ENCODE results near the gene NR1D1. TPM values are rescaled to one million over a fixed set of nuclear protein-coding genes. Genes with fewer than 3 reads are reported as not detected.

Gene NR1D1
- total and polyA plus RNA-seq, 2 of the 13 experiments (the other 11 are each of a cell fraction or from before 2014, with no cell fraction given) = 2.1 to 2.7 TPM

DNA sequence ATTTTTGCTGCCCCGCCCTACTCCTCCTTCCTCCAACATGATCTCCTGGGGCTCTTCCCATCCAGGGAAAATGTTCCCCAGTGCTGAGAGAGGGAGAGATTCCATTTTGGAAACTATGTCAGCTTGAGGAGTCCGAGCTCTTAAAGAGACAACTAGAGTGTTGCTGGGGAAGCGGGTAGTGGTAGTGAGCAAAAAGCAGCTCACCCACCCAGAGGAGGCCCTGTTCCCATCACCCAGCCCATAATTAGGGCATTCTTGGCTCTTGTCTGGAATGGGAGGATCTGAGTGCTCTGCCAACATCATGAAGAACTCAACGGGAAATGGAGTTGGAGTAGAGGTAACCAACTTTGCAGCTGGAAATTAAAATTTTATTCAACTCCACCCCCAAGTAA lies 12.3 kb upstream of the NR1D1 start (continued):
- TF ChIP-seq DR1 (CRISPR knock-in tag; IDR thresholded peaks at IDR 0.05) (no peak), ZNF543 (CRISPR knock-in tag; IDR thresholded peaks at IDR 0.05) (no peak), MED13 (CRISPR knock-in tag; IDR thresholded peaks at IDR 0.05) (0 out of 2 replicates have a peak, but pooled peaks have one; percentile 2)
- TF ChIP-seq, protein P1, sequence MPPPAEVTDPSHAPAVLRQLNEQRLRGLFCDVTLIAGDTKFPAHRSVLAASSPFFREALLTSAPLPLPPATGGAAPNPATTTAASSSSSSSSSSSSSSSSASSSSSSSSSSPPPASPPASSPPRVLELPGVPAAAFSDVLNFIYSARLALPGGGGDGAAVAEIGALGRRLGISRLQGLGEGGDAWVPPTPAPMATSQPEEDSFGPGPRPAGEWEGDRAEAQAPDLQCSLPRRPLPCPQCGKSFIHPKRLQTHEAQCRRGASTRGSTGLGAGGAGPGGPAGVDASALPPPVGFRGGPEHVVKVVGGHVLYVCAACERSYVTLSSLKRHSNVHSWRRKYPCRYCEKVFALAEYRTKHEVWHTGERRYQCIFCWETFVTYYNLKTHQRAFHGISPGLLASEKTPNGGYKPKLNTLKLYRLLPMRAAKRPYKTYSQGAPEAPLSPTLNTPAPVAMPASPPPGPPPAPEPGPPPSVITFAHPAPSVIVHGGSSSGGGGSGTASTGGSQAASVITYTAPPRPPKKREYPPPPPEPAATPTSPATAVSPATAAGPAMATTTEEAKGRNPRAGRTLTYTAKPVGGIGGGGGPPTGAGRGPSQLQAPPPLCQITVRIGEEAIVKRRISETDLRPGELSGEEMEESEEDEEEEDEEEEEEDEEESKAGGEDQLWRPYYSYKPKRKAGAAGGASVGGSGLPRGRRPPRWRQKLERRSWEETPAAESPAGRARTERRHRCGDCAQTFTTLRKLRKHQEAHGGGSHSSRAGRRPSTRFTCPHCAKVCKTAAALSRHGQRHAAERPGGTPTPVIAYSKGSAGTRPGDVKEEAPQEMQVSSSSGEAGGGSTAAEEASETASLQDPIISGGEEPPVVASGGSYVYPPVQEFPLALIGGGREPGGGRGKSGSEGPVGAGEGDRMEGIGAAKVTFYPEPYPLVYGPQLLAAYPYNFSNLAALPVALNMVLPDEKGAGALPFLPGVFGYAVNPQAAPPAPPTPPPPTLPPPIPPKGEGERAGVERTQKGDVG (CRISPR knock-in tag; IDR thresholded peaks at IDR 0.05; ENCODE audit: borderline replicate concordance) = 0 out of 2 replicates have a peak, but pooled peaks have one; percentile 1

DNA sequence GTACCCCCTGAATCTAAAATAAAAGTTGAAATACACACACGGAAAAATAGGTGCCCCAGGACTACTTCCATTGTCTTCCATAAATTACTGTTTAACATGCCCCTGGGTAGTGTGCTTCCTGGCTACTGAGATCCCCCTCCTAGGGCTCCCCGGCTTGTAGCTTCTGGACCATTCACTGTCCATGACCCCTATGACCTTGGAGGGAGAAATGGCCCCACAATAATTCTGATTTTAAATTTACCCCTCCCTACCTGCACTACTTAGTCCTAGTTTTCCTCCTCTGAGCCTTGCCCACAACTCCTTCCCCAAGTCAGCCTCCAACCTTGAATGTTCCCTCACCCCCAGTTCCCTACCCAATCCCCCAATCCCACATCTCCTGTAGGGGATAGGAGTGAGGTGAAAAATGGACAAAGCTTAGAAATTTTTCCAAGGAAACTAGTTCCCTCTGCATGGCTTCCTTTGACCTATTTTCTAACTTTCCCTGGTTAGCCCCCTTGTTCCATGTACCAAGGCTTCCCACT lies 11.9 kb upstream of the NR1D1 start:
- Histone ChIP-seq H3K79me2 (ENCODE audit: insufficient read depth, low read length) (no peaks in the 10 kb centered on the region), H3K4me2 (ENCODE audit: low read depth, low read length) (peak overlapping the region; percentile 93), H2AFZ (ENCODE audit: low read length) (peak overlapping the region; percentile 72), H3K4me1 (ENCODE audit: insufficient read depth, low read length) (peaks cover 92% of the 10 kb centered on the region), H3K27ac (ENCODE audit: extremely low read length, insufficient read depth, low read length) (no peak overlapping the region), H3K27me3 (ENCODE audit: control insufficient read depth in 1 of 2, insufficient read depth in 2 of 2, low read length in 2 of 2) (no peaks in the 10 kb centered on the region; a peak in 1 of 5 replicates), H4K20me1 (ENCODE audit: insufficient read depth, low read length) (no peaks in the 10 kb centered on the region), H3K36me3 (replicated peaks in 1 of 2; ENCODE audit: control insufficient read depth in 1 of 2, insufficient read depth in 2 of 2, low read length in 2 of 2) (no peaks in the 10 kb centered on the region), H3K9me3 (ENCODE audit: low read length) (no peaks in the 10 kb centered on the region), H3K4me3 (replicated peaks in 1 of 3; ENCODE audit: insufficient read depth in 1 of 3, low read depth in 2 of 3, low read length in 3 of 3) (peak overlapping the region in 2 of 3 experiments; percentile 24 to 67; a peak in 3 of 6 replicates), H3K9ac (ENCODE audit: insufficient read depth, low read depth, low read length) (peak overlapping the region; percentile 60)
- TF ChIP-seq ATF1 (CRISPR knock-in tag; IDR thresholded peaks at IDR 0.05) = 0 out of 2 replicates have a peak, but pooled peaks have one; percentile 2
- no peak for TF ChIP-seq ZNF841 (CRISPR knock-in tag; IDR thresholded peaks at IDR 0.05; ENCODE audit: borderline replicate concordance)
- TF ChIP-seq, protein P2, sequence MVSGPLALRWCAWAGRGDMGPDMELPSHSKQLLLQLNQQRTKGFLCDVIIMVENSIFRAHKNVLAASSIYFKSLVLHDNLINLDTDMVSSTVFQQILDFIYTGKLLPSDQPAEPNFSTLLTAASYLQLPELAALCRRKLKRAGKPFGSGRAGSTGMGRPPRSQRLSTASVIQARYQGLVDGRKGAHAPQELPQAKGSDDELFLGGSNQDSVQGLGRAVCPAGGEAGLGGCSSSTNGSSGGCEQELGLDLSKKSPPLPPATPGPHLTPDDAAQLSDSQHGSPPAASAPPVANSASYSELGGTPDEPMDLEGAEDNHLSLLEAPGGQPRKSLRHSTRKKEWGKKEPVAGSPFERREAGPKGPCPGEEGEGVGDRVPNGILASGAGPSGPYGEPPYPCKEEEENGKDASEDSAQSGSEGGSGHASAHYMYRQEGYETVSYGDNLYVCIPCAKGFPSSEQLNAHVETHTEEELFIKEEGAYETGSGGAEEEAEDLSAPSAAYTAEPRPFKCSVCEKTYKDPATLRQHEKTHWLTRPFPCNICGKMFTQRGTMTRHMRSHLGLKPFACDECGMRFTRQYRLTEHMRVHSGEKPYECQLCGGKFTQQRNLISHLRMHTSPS (CRISPR knock-in tag; IDR thresholded peaks at IDR 0.05; ENCODE audit: low read depth) = 0 out of 2 replicates have a peak, but pooled peaks have one; percentile 3
- no peak for TF ChIP-seq SRSF4 (IDR thresholded peaks at IDR 0.05; ENCODE audit: low read depth, low read length, poor library complexity, severe bottlenecking)
- peak; percentile 71 for TF ChIP-seq PCBP2 (optimal IDR thresholded peaks at IDR 0.05; ENCODE audit: low read depth, low read length, poor library complexity, severe bottlenecking)
- TF ChIP-seq SNRNP70 (IDR thresholded peaks at IDR 0.05; ENCODE audit: low read depth, low read length) = no peak
- 0 out of 2 replicates have a peak, but pooled peaks have one; percentile 22 for TF ChIP-seq ZNF878 (CRISPR knock-in tag; IDR thresholded peaks at IDR 0.05)
- 0 out of 2 replicates have a peak, but pooled peaks have one; percentile 19 for TF ChIP-seq ZC3H4 (CRISPR knock-in tag; IDR thresholded peaks at IDR 0.05; ENCODE audit: borderline replicate concordance)
- in situ Hi-C loops (cut with HindIII; ENCODE audit: extremely low pct_ligation_motif_present, low pct_unique_long_range_greater_than_20kb) = loop anchor here (5.0 kb wide), 1 partner anchor 55 kb away; no protein-coding TSS in a partner anchor
- FAIRE-seq (no peak), ATAC-seq (no peak), DNase-seq (ENCODE audit: low spot score) (no peak)
- intact Hi-C loops (cut with micrococcal nuclease; ENCODE audit: unreplicated experiment) = no loop called here
- WGBS (ENCODE audit: low lambda C conversion rate) = 2% methylated on average over 2 of the region's 2 CpGs
- POLR2A ChIA-PET = interaction anchor here (0.8 to 7.3 kb wide), 26 partner anchors 11 to 176 kb away, joined by 3 to 568 read pairs (median 7); partner anchors contain the start of genes CASC3, CDC6, CSF3 and MED24
- BruUV-seq (replicated peaks) = no TSS peak
- CTCF ChIA-PET (ENCODE audit: low intra/inter-chr PET ratio, low total read pairs) = interaction anchor here (0.7 to 2.4 kb wide), 8 partner anchors 10 to 99 kb away, joined by 3 to 31 read pairs (median 8); partner anchors contain the start of genes MSL1 and THRA
